Ovary (tissue), 9 donors: ENCODE results near the gene TSPAN14. TPM values are rescaled to one million over a fixed set of nuclear protein-coding genes. Genes with fewer than 3 reads are reported as not detected.

ENCODE experiments used
- DNase-seq, 5 donors: peaks; one replicate each; pipeline ENCODE4 v3.0.0-alpha.2; 2019 to 2020
- H3K27ac ChIP-seq, 2 donors: fragments of 200-600 bp; one replicate each; pipeline versions ENCODE4 v1.5.1 to v1.8.0; 2019 to 2022
- H3K27me3 ChIP-seq: fragments of 200-600 bp; one replicate; pipeline ENCODE4 v1.8.0; 2022
- H3K36me3 ChIP-seq: fragments of 200-600 bp; sonication (generic); one replicate; pipeline ENCODE4 v1.5.1; 2019
- H3K4me1 ChIP-seq: one replicate; pipeline ENCODE4 v1.8.1; 2013; ENCODE audit warnings: mild to moderate bottlenecking, moderate library complexity; ENCODE audit not compliant: insufficient read depth
- H3K4me3 ChIP-seq: fragments of 200-600 bp; sonication (generic); one replicate; pipeline ENCODE4 v1.5.1; 2017
- H3K9me3 ChIP-seq, 2 donors: fragments of 200-600 bp in 1 of 2; sonication (generic) in 1 of 2; one replicate each; pipeline versions ENCODE4 v1.5.1 to v1.8.1; 2013 to 2019; ENCODE audit warnings: mild to moderate bottlenecking in 1 of 2, moderate library complexity in 1 of 2
- EP300 ChIP-seq: sonication (generic); formaldehyde crosslinking; IDR thresholded peaks from one replicate; pipeline ENCODE4 v1.6.1; 2017; ENCODE audit warnings: antibody characterized with exemption
- POLR2A ChIP-seq: fragments of 450-650 bp; IDR thresholded peaks from one replicate; pipeline ENCODE4 v1.6.1; 2017; ENCODE audit warnings: antibody characterized with exemption, mild to moderate bottlenecking, moderate library complexity
- WGBS, 3 donors: extraction: QIAGEN DNeasy Blood & Tissue Kit in 1 of 3; methylation state at CpG; one replicate each; pipeline versions ENCODE4 v1.1.5 to v1.1.7; 2013 to 2017; 5-methylcytosine and 5-hydroxymethylcytosine counted together
- intact Hi-C, 4 donors: fragments of 100-400 bp; cut with DNase I; formaldehyde crosslinking; loops; one replicate each; pipeline versions ENCODE4 v1.11.0 to v1.15.1; 2022 to 2023
- polyA plus RNA-seq, 2 donors: library from polyadenylated mRNA; stranded (reverse); fragments of 200-250 nt in 1 of 2; fragments of 350-450 nt in 1 of 2; fragmentation: Illumina TruSeq in 1 of 2; extraction: RNeasy Lipid Tissue Mini Kit (QIAGEN cat#74804) in 1 of 2; gene quantifications; one replicate each; pipeline ENCODE4 v1.2.3, GENCODE V29; 2013 to 2014
- total RNA-seq, 7 donors: library from RNA; depleted of rRNA in 2 of 7; stranded (reverse); fragments of >200 nt in 2 of 7; fragmentation: NEBNext Ultra II Directional in 3 of 7; extraction: Animal tissue kit (Norgen Biotek cat#: 25700) in 3 of 7; gene quantifications; one replicate each; pipeline versions ENCODE4 v1.1.0 to v1.2.4, GENCODE V29; 2016 to 2023
- TF ChIP-seq, protein P1 (sequence below), 3 donors: fragments of 450-650 bp in 2 of 3; fragments of 200-600 bp in 1 of 3; IDR thresholded peaks; one replicate each; pipeline versions ENCODE4 v1.5.1 to v1.8.0; 2016 to 2022; ENCODE audit warnings: antibody characterized with exemption in 3 of 3, mild to moderate bottlenecking in 1 of 3
- donor health status: DM: no; HTN: no; CAD: no; lungs with moderate emphysema.
- donor health status: DM: no; HTN: no; CAD: no.
- donor health status: Bipolar disorder and iron deficiency.
- donor health status: DM: yes; HTN: yes; CAD: no.
- donor health status: DM: no; HTN: no; CAD: no.
- donor health status: DM: yes; HTN: yes; CAD: no.

TSPAN14 gene
- total and polyA plus RNA-seq, 9 donors = 35.4 to 103 (median 74.8) TPM

DNA sequence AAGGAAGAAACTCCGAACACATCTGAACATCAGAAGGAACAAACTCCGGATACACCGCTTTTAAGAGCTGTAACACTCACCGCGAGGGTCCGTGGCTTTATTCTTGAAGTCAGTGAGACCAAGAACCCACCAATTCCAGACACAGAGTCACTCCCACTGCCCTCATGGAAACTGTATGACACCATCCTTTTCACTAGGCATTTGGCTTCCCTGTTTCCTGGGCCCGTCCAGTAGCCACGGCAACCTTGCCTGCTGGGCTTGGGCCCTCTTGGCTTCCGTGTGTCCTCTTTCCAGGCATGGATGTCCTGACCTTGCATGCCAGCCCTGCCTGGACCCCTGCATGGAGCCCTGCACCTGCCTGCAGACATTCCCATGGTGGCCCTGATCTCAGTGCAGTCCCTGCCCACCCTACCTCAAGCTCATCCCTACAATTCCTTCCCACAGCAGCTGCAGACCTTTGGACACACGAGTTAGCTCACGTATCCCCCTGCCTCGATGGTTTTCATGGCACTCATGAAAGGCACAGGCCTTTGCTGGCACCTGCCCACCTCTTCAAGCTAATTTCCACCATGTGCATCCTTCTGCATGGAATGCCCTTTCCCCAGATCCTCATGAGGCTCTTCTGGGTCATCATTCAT, 90.3 kb downstream of the TSPAN14 start:
- Histone ChIP-seq H3K27me3 (no peaks in the 10 kb centered on the region), H3K36me3 (no peaks in the 10 kb centered on the region), H3K27ac (no peak overlapping the region), H3K4me1 (no peaks in the 10 kb centered on the region), H3K4me3 (no peak overlapping the region), H3K9me3 (no peaks in the 10 kb centered on the region)
- WGBS, 3 donors = 84 to 94% (median 94%) methylated on average over 12 of the region's 12 CpGs
- intact Hi-C loops = no loop called here
- no peak for DNase-seq
- TF ChIP-seq POLR2A (no peak), EP300 (no peak)
- TF ChIP-seq, protein P1, sequence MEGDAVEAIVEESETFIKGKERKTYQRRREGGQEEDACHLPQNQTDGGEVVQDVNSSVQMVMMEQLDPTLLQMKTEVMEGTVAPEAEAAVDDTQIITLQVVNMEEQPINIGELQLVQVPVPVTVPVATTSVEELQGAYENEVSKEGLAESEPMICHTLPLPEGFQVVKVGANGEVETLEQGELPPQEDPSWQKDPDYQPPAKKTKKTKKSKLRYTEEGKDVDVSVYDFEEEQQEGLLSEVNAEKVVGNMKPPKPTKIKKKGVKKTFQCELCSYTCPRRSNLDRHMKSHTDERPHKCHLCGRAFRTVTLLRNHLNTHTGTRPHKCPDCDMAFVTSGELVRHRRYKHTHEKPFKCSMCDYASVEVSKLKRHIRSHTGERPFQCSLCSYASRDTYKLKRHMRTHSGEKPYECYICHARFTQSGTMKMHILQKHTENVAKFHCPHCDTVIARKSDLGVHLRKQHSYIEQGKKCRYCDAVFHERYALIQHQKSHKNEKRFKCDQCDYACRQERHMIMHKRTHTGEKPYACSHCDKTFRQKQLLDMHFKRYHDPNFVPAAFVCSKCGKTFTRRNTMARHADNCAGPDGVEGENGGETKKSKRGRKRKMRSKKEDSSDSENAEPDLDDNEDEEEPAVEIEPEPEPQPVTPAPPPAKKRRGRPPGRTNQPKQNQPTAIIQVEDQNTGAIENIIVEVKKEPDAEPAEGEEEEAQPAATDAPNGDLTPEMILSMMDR (IDR thresholded peaks at IDR 0.05) = no peak

DNA sequence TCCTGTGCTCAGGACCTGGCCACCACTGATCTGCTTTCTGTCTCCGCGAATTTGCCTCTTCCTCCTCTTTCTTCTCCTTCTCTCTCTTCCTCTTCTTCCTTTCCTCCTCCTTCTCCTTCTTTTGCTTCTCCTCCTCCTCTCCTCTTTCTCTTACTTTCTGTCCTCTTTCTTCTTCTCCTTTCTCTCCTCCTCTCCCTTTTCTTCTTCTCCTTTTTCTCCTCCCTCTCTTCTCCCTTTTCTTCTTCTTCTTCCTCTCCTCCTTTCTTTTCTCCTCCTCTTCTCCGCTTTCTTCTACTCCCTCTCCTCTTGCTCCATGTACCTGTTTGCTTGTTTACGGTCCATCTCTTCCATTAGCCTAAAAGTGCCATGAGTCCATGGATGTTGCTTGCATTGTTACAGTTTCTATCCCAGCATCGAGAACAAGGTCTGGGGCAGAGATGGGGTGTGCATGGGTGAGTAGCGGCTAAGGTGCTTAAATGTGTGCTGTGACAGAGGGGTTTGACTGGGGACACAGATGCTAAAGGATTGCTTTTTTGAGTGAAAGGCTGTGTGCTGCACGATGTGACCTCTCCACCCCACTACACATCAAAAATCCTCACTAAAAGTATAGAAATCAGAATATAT, 91.3 kb downstream of the TSPAN14 start:
- no peak overlapping the region for H3K27ac ChIP-seq
- no peak for DNase-seq
- H3K27me3 ChIP-seq = no peaks in the 10 kb centered on the region
- no peak overlapping the region for H3K4me3 ChIP-seq
- H3K4me1 ChIP-seq = no peaks in the 10 kb centered on the region
- TF ChIP-seq, protein P1 (IDR thresholded peaks at IDR 0.05) = no peak
- TF ChIP-seq POLR2A (no peak), EP300 (no peak)
- 88 to 91% (median 88%) methylated on average over 7 of the region's 7 CpGs for WGBS, 3 donors
- intact Hi-C loops = no loop called here
- no peaks in the 10 kb centered on the region for H3K9me3 ChIP-seq
- no peaks in the 10 kb centered on the region for H3K36me3 ChIP-seq

DNA sequence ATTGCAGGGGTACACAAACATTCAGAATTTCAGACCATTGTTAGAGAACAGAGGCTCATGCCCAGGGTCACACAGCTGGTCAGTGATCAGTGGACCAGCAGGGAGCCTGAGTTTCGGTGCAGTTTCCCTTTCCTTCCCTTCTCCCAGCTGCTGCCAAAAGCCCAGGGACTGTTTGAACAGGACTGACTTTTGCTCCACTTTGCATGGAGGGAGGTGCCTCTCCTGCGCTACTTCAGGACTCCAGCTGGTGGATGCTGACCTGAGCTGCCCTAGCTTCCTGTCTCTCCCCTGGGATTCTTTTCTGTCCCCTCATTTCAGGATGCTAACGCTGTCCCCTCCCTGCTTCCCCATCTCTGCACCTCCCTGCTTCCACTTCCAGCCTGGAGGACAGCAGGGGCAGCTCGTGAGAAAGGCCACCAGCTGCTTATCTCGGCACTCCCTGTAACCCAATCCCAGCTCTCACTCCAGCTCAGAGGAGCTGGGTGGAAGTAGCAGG, 98.1 kb downstream of the TSPAN14 start:
- H3K36me3 ChIP-seq = no peaks in the 10 kb centered on the region
- no peaks in the 10 kb centered on the region for H3K27me3 ChIP-seq
- no peak overlapping the region for H3K4me3 ChIP-seq
- no peak for DNase-seq
- WGBS, 3 donors = 5 to 23% (median 5%) methylated on average over 5 of the region's 5 CpGs
- TF ChIP-seq EP300 = no peak
- TF ChIP-seq, protein P1 (IDR thresholded peaks at IDR 0.05) = no peak
- TF ChIP-seq POLR2A = no peak
- intact Hi-C loops = no loop called here
- H3K4me1 ChIP-seq = no peaks in the 10 kb centered on the region
- H3K27ac ChIP-seq = no peak overlapping the region
- H3K9me3 ChIP-seq = no peaks in the 10 kb centered on the region

DNA sequence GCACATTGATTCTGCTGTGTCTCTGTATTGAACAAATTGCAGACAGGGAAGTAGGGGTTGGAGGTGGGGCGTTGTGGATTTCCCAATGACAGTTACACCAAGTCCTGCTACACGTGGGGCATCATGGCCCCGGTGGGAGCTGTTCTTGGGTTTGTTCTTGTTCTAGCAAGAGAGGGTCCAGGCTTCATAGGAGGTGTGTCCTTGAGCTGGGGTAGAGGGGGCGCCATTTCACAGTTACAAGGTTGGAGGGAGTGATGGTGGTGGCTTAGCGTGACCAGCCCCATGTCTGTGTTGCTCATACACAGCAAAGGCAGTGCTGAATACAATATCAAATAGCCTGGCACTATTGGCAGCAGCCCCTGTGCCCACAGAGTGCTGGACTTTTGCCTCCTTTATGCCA, 99.3 kb downstream of the TSPAN14 start:
- no peak for TF ChIP-seq POLR2A
- TF ChIP-seq EP300 = no peak
- TF ChIP-seq, protein P1 (IDR thresholded peaks at IDR 0.05) = no peak
- intact Hi-C loops = no loop called here
- Histone ChIP-seq H3K27ac (no peak overlapping the region), H3K4me1 (no peaks in the 10 kb centered on the region), H3K36me3 (no peaks in the 10 kb centered on the region), H3K9me3 (no peaks in the 10 kb centered on the region), H3K4me3 (no peak overlapping the region), H3K27me3 (no peaks in the 10 kb centered on the region)
- DNase-seq = no peak
- 84 to 91% (median 90%) methylated on average over 5 of the region's 5 CpGs for WGBS, 3 donors
